Left lung (tissue), 10 donors: ENCODE measurements around the gene MAPK11. TPM values are rescaled to one million over a fixed set of nuclear protein-coding genes. Genes with fewer than 3 reads are reported as not detected.

Experiments used
- ATAC-seq: fragments of 200-7000 bp; cut with Tn5 transposase; one replicate; pipeline ENCODE4 v1.9.1; 2020; ENCODE audit warnings: moderate library complexity
- DNase-seq, 4 donors: peaks; one replicate each; pipeline ENCODE4 v3.0.0-alpha.2; 2013 to 2020
- H3K27ac ChIP-seq, 2 donors: fragments of 200-600 bp; sonication (generic) in 1 of 2; one replicate each; pipeline versions ENCODE4 v1.5.0 to v1.8.0; 2020 to 2021
- H3K27me3 ChIP-seq, 2 donors: fragments of 200-600 bp; sonication (generic) in 1 of 2; one replicate each; pipeline versions ENCODE4 v1.5.0 to v1.8.0; 2020 to 2021
- H3K36me3 ChIP-seq, 2 donors: fragments of 200-600 bp; sonication (generic) in 1 of 2; one replicate each; pipeline versions ENCODE4 v1.5.0 to v1.8.0; 2020 to 2021
- H3K4me1 ChIP-seq, 2 donors: fragments of 200-600 bp; one replicate each; pipeline ENCODE4 v1.8.0; 2021
- H3K4me3 ChIP-seq, 2 donors: fragments of 200-600 bp; sonication (generic) in 1 of 2; one replicate each; pipeline versions ENCODE4 v1.5.0 to v1.8.0; 2020 to 2021; ENCODE audit warnings: mild to moderate bottlenecking in 1 of 2
- H3K9me3 ChIP-seq, 2 donors: fragments of 200-600 bp; sonication (generic) in 1 of 2; one replicate each; pipeline versions ENCODE4 v1.5.0 to v1.8.0; 2020 to 2021
- intact Hi-C, 2 donors: fragments of 100-400 bp; cut with DNase I; formaldehyde crosslinking; loops; one replicate each; pipeline versions ENCODE4 v1.11.2 to v1.14.2; 2022
- polyA plus RNA-seq, 6 donors: library from polyadenylated mRNA; unstranded; fragments of 120-200 nt; gene quantifications; one replicate each; pipeline ENCODE4 v1.2.1, GENCODE V29; 2013; ENCODE audit not compliant: insufficient read length in 6 of 6
- total RNA-seq, 2 donors: library from RNA; stranded (reverse); fragmentation: NEBNext Ultra II Directional; extraction: Animal tissue kit (Norgen Biotek cat#: 25700); gene quantifications; one replicate each; pipeline ENCODE4 v1.2.1, GENCODE V29; 2021
- TF ChIP-seq, protein P1 (sequence below), 2 donors: fragments of 200-600 bp; sonication (generic) in 1 of 2; IDR thresholded peaks; one replicate each; pipeline versions ENCODE4 v1.5.0 to v1.8.0; 2021; ENCODE audit warnings: antibody characterized with exemption in 2 of 2
- donor health status: DM: no; HTN: yes; CAD: no.
- donor health status: DM: no; HTN: no; CAD: no.

Gene MAPK11
- total and polyA plus RNA-seq, 8 donors = 10.3 to 21.5 (median 14.7) TPM

DNA sequence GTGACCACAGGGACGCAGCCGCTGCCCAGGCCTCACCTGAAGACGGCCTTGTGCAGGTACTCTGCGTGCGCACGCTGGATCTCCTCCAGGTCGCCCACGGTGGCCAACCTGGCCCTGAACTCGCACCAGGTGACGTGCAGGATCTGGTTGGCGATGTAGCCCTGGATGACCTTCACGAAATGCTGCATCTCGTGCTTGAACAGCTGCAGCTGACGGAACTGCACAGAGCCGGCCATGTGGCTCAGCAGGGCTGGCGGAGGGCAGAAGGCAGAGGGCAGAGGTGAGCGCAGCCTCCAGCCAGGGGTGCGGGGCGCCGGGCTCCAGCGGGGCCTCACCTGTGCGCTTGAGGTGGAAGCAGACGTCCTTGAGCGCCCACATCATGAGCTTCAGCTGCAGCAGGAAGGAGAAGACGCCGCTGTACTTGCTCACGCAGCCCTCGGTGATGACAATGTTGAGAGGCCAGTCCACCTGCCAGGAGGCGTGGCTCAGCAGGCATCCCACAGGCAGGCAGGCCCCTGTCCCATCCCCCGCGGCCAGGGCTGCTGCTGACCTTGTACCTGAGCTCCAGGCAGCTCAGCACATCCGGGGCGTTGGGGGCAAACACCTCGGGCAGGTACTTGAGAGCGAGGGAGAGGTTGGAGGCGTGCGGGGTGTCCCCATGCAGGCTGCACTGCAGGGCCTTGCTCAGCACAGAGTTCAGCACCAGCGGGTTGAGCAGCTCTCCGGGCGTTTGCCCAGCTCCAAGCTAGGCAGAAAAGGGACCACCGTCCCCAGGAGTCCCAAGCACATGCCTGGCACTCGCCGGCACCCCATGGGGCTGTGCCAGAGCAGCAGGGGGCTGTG lies 51.8 kb downstream of the MAPK11 start:
- TF ChIP-seq, protein P1, sequence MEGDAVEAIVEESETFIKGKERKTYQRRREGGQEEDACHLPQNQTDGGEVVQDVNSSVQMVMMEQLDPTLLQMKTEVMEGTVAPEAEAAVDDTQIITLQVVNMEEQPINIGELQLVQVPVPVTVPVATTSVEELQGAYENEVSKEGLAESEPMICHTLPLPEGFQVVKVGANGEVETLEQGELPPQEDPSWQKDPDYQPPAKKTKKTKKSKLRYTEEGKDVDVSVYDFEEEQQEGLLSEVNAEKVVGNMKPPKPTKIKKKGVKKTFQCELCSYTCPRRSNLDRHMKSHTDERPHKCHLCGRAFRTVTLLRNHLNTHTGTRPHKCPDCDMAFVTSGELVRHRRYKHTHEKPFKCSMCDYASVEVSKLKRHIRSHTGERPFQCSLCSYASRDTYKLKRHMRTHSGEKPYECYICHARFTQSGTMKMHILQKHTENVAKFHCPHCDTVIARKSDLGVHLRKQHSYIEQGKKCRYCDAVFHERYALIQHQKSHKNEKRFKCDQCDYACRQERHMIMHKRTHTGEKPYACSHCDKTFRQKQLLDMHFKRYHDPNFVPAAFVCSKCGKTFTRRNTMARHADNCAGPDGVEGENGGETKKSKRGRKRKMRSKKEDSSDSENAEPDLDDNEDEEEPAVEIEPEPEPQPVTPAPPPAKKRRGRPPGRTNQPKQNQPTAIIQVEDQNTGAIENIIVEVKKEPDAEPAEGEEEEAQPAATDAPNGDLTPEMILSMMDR (IDR thresholded peaks at IDR 0.05) = no peak
- peaks cover 0 to 99% of the 10 kb centered on the region in 2 donors for H3K36me3 ChIP-seq
- no peaks in the 10 kb centered on the region for H3K9me3 ChIP-seq

DNA sequence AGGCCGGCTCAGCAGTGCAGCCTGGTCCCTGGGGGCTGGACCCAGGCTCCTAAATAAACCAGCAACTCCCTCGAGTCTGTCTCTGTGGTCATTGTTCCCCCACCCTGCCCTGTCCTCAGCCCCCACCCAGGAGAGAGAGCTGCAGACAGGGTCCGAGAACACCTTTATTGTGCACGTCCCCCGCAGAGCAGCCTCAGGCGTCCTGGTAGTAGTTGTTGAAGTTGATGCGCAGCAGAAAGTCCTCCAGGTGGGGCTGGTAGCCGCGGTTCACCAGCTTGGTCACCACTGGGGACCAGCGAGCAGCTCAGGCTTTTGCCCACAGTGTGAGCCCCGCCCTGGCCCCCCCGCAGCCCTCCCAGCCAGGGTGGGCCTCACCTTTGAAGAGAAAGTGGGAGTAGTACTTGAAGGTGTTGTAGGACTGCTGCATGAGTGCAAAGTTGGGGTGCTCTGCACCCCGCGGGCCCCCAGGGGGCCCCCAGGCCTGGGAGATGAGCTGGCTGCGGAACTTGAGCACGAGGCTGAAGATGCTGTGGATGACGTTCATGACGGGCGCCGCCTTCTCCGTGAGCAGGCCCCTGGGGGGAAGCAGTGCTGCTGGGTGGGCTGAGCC lies 52.5 kb downstream of the MAPK11 start:
- H3K27ac ChIP-seq = no peak overlapping the region
- no peak for DNase-seq
- no peaks in the 10 kb centered on the region for H3K27me3 ChIP-seq
- H3K9me3 ChIP-seq = no peaks in the 10 kb centered on the region
- TF ChIP-seq, protein P1 (IDR thresholded peaks at IDR 0.05) = no peak
- no peak overlapping the region for H3K4me3 ChIP-seq
- no peak for ATAC-seq
- peaks cover 0 to 99% of the 10 kb centered on the region in 2 donors for H3K36me3 ChIP-seq
- H3K4me1 ChIP-seq = peaks cover 0 to 7% of the 10 kb centered on the region in 2 donors
- intact Hi-C loops = no loop called here

More for the DNA sequence above, 51.8 kb downstream of the MAPK11 start:
- no peak overlapping the region for H3K27ac ChIP-seq
- H3K4me1 ChIP-seq = peaks cover 0 to 7% of the 10 kb centered on the region in 2 donors
- intact Hi-C loops = no loop called here
- H3K4me3 ChIP-seq = no peak overlapping the region
- ATAC-seq (peak; percentile 8), DNase-seq (no peak)
- H3K27me3 ChIP-seq = no peaks in the 10 kb centered on the region

DNA sequence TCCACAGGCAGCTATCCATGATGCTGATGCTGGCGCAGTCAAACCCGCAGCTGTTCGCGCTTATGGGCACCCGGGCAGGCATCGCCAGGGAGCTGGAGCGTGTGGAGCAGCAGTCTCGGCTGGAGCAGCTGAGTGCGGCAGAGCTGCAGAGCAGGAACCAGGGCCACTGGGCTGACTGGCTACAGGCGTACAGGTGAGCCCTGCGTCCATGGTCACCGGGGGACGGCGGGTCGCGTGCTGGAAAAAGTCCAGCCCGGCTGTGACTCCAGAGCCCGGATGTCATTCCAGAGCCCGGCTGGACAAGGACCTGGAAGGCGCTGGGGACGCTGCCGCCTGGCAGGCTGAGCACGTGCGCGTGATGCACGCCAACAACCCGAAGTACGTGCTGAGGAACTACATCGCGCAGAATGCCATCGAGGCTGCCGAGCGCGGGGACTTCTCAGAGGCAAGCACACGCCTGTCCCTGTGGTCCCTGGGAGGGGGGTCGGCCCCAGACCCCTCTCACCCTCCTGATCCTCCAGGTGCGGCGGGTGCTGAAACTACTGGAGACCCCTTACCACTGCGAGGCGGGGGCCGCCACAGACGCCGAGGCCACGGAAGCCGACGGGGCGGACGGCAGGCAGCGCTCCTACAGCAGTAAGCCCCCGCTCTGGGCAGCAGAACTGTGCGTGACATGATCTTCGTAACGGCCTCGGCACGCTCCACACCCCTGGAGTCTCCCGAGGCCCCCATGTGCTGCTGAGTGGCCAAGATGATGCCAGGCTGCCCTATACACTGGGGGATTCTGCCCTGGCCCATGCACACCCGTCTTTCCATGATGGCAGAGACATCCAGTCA lies 53.3 kb downstream of the MAPK11 start:
- Histone ChIP-seq H3K27me3 (no peaks in the 10 kb centered on the region), H3K27ac (no peak overlapping the region), H3K36me3 (peaks cover 0 to 99% of the 10 kb centered on the region in 2 donors), H3K4me1 (peaks cover 0 to 7% of the 10 kb centered on the region in 2 donors), H3K9me3 (no peaks in the 10 kb centered on the region), H3K4me3 (no peak overlapping the region)
- intact Hi-C loops = no loop called here
- DNase-seq (no peak), ATAC-seq (no peak)
- TF ChIP-seq, protein P1 (IDR thresholded peaks at IDR 0.05) = no peak

DNA sequence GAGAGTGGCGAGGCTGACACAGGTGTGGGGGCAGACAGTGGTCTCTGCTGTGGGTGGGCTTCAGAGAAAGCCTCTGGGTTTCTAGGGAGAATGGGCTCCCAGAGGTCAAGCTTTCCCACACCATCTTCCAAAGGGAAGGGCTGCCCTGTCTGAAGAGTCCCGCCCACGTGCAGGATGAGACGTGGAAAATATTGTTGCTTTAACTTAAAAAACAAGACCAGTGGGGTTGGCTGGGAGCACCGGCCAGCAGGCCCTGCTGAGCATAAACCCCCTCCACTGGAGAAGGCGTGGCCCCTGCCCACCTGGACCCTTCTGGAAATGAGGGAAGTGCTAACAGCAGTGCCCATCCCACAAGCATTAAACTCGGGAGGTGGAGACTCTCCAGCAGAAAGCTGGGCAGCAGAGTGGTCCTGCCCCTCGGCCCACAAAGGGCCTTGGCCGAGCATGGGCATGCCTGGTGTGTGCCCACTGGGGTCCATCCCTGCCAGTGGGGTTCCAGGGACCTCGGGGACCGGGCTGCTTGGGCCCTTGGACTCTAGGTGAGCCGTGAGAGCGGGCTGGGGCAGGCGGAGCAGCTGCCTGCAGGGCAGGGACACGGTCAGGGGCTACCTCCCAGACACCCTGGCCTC lies 54.0 kb downstream of the MAPK11 start:
- H3K27ac ChIP-seq = no peak overlapping the region
- H3K27me3 ChIP-seq = no peaks in the 10 kb centered on the region
- no peak for ATAC-seq
- intact Hi-C loops = no loop called here
- peaks cover 0 to 99% of the 10 kb centered on the region in 2 donors for H3K36me3 ChIP-seq
- no peak for DNase-seq
- no peak overlapping the region for H3K4me3 ChIP-seq
- TF ChIP-seq, protein P1 (IDR thresholded peaks at IDR 0.05) = no peak
- H3K9me3 ChIP-seq = no peaks in the 10 kb centered on the region
- peaks cover 0 to 7% of the 10 kb centered on the region in 2 donors for H3K4me1 ChIP-seq
